Measurements from ENCODE around the gene VASH1.
A peak's percentile ranks its signal among the peaks of the same experiment; 100 is the strongest.

Gene VASH1

DNA sequence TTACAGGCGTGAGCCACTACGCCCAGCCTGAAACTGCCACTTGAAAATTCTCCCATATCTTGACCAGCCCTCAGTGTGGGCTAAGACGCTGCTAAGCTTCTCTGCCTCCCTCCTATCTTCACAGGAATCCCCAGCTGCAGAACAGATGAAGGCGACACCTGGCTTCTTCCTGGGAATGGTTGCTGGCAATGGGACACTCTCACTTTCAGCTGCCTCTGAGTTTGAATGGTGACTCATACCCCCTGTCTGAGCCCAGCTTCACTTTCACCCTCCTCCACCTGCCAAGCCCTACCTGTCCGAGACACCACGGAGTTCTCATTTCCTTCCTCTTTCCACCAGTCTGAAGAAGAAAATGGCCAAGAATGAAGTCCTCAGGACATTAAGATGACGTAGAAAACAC lies 18.3 kb upstream of the VASH1 start:
- DNase-seq (ENCODE audit: low spot score): peak; percentile 17

DNA sequence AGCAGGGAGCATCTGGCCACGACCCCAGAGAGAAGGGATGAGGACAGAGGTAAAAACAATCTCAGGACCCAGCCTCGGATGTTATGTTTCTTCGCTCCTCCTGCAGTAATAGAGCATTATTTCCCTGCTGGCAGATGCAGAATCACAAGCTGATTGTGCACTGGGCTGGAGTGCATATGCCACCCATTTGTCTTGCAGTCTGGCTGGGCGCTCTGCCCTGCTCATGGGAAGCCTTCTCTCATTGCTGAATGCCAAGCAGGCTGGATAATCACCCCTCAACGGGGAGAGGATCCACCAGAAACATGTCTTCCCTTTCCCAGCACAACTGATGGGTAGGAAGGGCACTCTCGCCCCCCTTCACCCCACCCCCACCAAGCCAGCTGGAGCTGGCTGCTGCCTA lies 8.5 kb upstream of the VASH1 start:
- DNase-seq (ENCODE audit: low spot score): no peak

DNA sequence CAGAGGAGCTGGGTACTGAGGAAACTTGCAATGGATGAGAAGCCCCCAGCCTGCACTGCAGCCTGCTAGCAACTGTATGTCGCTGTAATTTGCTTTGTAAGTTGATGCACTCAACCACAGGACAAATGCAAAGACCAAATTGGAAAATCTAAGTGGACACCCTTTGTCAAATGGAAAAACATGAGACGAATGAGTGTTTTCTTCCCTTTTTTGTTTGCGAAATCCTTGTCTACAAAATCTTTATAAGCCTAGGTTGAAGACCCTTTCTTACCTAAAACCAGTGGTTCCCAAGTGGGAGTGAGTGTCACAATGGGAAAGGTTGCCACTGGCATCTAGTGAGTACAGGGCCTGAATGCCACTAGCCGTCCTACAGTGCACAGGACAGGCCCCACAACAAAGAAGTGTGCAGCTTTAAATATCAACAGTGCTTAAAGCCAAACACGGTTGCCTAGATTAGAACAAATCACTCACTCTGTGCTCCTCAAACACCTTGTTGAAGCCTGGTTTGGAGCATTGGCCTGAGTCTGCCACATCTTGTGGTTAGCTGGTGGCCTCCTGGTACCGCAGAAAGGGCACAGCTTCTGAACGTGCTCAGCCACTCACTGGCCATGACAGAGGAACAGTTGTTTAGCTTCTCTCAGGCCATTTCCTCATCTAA lies 7.6 kb upstream of the VASH1 start:
- no peak for DNase-seq (ENCODE audit: low spot score)

DNA sequence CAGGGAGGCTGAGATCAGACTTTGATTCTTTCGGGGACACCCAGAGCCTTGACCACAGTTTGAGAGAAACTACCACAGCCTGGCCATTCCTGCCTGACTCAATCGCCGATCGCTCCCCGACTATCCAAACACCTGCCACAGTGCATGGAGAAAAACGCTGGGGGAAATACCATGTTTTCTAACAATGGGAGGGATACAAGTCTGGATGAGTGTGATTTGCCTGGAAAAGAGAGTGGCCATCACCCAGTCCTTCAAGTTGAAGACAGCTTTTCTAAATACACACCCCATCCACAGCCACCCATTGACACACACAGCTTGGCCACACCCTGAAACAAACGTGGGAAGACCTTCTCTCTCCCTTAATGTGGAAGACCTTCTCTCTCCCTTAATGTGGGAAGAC lies 6.7 kb upstream of the VASH1 start:
- DNase-seq (ENCODE audit: low spot score): no peak

DNA sequence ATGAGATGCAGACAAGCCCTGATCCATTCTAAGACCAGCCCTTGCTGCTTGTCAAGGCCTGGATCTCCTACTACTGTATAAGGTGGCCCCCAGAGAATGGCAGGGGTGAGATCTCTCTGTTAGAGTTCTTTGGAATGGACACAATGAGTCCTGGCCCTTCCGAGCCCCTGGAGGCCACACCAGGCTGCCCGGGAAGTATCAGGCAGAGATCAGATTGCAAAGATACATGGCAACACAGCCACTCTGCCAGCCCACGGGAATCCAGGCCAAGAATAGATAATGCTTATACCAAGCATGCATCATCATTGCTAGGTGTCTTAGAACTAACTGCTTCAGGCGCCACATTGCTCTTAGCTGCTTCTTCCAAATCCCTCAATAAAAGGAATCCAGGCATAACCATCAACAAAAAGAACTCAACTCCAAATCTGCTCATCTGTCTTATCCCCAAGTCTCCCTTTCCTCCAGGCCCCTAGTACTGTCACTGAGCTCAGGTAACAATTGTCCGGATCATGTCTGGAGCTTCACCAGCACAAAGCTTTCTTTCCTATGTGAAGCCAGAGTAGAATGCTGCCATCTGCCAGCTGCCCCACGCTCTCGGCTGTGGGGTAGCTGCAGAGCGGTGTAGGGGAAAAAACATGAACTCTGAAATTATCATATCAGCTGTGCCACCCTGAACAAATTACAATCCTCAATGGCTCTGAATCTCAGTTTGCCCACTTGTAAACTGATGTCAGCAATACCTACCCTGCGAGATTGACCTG lies 5.5 kb upstream of the VASH1 start:
- DNase-seq (ENCODE audit: low spot score): no peak

DNA sequence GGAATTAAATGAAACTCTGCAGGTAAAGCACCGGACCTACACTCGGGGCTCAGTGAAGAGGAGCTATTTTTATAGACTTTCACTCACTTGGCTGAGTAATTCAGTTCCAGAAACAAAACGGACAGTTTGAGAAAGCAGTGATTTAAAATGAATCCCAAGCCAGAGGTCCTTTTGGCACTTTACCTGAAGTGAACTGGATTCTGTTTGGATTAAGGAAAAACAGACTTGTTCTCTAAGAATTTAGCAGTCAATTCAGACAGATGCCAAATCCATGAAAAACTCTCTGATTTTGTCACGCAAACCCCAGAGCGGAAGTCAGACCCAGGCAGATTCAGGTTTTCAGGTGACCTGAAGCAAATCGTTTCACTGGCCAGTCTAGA lies 4.9 kb upstream of the VASH1 start:
- no peak for DNase-seq (ENCODE audit: low spot score)

DNA sequence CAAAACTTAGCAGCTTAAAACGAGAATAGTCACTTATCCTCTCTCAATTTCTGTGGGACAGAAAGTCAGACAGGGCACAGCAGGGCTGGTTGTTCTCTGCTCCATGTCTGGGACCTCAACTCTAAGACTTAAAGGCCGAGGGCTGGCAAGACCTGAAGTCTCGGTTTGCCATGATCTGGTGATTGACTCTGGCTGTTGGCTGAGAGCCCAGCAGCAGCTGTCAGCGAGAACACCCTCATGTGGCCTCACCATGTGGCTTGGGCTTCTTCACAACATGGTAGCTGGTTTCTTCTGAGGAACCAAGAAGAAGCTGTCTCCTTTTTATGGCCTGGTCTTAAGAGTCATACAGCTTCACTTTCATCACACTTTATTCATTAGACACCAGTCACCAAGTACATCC lies 1.7 kb upstream of the VASH1 start:
- no peak for DNase-seq (ENCODE audit: low spot score)

DNA sequence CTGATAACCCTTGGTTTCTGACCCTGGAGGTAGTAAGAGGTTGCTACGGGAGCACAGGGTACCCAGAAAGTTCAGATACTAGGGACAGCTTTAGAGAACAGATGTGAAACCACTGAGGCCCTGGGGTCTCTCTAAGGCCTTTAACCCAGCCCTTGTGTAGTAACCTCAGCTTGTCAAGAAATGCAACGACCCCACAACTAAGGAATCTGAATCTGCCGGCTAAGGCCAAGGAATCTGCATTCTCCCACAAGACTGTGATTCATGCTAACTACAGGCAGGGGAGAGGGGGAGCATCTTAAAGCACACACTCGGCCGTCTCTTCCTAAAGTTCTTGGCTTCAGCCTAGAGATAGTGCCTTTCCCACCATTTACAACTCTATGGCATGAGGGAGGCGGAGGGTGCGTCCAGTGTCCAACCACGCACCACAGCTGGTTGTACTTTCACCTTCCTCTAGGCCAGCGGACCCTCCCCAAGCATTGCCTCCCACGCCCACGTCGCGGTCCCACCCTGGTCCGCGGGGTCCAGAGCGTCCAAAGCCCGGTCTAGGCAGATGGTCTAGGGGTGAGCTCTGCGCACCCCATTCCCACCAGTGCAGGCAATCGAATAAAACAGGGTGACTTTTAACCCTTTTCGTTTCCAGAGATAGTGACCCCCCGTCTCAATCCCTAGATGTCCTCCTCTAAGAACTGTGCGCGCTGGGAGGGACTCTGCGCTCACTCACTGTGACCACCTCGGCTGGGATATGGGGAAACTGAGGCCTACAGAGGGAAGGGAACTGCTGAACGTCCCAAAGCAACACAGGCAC lies 735 bp upstream of the VASH1 start:
- DNase-seq (ENCODE audit: low spot score): no peak

DNA sequence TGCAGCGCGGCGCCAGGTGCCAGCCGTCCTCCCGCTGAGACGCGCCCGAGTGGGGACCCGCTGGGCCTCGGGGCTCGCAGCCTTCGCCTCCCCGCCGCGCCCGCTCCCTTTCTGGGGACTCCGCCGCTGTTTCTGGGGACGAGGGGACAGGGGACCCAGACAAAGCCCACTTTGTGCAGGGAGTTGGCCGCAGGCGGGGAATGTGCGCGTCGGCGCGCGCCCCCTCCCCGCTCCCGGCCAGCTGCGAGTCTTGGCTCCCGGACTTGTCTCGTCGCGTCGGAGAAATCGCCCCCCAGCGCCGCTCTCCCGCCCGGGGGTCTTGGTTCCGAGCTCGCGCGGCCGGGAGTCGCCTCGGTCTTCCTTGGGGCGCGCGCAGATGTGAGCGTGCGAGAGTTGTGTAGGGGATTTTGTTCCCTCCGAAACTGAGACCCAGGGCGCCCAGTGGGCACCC lies 717 bp downstream of the VASH1 start:
- no peak for DNase-seq (ENCODE audit: low spot score)

DNA sequence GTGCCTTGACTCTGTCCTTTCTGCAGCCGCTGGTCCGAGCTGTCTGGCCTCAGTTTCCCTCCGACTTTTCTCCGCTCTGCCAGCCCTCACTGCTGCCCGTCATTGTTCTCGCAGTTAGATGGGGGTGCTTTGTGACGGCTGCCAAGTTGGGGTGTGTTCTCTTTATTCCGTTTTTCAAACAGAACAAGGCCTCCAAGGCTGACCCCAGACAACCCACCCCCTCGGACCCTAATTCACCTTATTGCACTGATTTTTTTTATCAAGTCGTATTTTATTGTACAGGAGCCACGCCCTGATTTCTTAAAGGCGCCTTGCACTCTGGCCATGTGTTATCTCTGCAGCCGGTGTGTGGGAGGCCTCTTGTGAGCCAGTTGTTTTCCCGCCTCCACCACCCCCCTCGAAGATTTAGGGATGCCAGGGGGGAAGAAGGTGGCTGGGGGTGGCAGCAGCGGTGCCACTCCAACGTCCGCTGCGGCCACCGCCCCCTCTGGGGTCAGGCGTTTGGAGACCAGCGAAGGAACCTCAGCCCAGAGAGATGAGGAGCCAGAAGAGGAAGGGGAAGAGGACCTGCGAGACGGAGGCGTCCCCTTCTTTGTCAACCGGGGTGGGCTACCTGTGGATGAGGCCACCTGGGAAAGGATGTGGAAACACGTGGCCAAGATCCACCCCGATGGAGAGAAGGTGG lies 1.3 kb downstream of the VASH1 start:
- DNase-seq (ENCODE audit: low spot score): no peak

DNA sequence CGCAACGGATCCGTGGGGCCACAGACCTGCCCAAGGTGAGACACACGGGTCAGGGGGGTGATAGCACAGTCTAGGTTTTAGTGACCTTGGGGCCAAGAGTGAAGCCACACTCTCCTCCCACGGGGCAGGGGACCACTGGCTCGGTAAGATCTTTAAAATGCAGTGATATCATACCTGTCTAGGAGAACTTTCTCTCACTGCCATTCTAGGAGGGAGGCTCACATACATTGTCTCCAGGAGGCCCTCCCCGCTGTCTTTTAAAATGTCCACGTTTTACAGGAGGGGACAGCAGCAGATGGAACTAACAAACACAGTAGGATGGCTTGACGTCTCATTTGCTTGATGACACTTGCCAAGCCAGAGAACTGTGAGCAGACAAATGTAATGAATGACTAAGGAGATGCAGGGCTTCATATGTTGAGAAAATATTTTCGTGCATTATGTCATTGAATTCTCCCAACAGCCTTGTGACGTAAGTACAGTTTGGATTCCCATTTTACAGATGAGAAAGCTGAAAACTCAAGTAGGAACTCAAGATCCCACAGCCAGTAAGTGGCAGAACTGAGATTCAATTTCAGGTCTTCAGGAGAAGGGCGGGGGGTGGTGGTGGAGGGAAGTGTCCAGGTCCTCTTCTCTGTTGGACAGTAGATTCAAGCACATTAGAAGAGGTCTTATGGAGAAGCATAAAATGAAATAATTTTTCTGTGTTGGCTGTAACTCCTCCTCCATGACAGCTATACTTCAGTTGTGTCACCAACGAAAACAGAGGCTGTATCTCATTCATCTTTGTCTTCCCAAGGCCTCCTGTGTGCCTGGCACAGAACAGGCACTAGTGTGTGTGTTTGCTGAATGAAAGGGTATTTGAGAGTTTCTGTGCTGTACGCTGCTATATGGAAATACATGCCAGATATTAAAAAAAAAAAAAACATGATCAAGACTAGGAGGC lies 2.1 kb downstream of the VASH1 start:
- DNase-seq (ENCODE audit: low spot score): no peak

DNA sequence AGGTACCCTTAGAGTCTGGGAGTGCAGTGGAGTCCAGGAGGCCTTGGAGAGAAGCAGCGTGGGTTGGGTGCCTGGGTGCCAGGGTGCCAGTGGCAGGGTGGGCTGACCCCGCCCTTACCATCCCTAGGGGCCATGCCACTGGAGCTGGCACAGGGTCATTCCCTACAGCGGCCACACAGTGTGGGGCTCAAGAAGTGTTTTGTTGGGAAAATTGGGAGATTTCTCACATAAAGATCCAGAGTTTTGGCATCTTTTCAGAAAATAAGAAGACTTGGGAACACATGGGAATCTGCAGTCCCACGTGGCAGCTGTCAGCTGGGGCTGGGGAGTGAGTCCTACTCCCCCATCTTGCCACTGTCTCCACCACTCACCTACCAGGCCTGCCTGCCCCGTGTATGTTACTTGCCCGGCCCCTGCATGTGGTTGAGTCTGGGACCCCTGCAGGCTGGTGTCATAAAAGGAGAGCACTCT lies 4.2 kb downstream of the VASH1 start:
- DNase-seq (ENCODE audit: low spot score): no peak

DNA sequence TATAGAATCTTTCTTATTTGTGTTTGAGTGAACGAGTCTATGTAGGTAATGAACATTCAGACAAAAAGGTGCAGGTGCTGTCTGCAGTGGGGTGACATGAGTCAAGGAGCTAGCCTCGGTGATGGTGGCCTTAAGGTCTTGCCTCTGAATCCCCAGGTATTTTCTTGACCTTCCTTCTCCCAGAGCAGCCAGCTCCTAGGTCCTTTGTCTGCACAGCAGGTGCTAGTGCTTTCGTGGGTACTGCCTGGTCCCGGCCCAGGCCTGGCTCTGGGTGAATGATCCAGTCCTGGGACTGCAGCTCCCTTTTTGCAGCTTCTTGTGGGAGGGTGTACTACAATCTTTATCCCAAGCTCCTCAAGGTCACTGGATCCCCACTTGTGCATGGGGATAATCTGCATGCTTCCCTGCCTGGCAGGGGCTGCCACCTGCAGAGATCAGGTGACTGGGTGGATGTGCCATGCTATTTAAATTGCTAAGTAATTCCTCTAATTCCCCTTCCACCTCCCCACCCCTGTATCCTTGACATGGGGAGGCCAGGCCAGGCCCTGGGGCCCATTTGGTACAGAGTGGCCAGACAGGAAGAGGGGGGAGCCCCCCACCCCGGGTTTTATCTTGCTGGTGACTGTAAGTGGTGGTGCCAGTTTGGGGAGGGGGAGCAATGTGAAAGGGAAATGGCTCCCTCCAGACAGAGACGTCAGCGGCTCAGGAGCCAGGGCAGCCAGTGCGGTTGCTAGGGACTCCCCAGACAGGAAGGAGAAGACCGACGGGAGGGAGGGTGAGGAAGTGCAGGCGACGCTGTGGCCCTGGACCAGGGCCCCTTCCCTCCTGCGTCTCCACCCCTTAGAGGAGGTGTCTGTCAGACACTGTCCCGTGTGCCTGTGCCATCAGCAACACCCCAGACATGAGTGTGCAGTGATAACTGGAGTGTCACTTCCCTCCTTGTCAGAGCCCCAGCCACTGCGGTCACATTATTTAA lies 6.7 kb downstream of the VASH1 start:
- DNase-seq (ENCODE audit: low spot score): peak; percentile 25

DNA sequence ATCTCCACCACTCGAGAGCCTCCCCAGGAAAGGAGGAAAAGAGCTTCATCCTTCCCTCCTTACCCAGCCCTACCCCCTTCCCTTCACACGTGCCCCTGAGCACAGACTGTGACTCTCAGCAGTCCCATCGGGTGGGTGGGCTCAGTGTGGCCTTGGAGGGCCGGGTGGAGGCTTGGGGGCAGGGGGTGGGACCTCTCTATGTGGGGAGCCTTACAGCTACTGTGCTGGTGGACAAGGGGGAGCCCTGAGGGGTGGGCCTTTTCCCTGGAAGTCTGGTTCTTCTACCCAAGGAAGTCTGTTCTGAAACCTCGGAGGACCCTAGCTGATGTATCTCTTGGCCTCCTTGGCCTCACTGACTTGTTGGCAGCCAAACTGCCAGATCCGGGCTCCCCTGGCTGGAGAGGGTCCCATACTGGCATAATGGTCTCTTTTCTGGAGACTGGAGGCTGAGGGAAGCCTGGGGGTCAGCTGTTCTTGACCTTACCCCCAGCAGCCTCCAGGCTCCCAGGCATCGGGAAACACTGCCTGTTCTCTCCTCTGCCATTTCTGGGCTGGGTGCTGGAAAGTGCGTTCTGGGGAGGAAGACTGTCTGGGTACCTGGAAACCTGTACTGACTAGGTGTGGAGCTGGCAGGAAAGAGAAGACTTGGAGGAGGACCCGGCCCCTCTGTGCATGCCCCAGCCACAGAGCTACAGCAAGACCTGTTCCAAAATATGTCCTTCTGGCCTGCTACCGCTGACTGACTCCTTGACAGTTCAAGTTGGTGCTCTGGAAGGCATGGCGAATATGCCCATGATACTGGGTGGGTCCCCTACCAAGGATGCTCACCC lies 7.6 kb downstream of the VASH1 start:
- no peak for DNase-seq (ENCODE audit: low spot score)

DNA sequence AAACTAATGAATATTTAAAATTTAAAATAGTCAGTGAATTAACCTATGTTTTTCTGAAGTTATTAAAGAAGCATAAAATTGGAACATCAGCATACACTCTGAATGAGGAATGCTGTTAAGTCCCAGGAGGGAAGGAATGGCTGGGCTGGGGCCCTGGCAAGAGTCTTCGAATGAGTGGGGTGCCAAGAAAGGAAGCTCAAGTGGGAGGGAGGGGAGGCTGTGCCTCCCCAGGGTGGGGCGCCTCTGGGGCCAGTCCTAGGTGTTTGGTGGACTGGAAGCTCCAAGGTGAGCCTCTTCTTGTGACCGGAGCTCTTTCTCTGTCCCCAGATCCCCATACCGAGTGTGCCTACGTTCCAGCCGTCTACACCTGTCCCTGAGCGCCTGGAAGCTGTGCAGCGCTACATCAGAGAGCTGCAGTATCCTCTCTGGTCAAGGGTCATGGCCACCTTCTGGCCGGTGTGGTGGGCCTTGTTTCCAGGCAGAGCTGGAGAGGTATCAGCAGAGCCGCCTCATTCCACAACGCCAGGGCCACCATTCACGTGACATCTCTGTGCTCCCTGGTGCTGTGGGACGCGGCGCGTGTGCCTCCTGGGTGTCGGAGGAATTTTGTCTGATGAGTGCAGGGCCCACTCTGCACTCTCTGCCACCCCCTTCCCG lies 8.5 kb downstream of the VASH1 start:
- no peak for DNase-seq (ENCODE audit: low spot score)

DNA sequence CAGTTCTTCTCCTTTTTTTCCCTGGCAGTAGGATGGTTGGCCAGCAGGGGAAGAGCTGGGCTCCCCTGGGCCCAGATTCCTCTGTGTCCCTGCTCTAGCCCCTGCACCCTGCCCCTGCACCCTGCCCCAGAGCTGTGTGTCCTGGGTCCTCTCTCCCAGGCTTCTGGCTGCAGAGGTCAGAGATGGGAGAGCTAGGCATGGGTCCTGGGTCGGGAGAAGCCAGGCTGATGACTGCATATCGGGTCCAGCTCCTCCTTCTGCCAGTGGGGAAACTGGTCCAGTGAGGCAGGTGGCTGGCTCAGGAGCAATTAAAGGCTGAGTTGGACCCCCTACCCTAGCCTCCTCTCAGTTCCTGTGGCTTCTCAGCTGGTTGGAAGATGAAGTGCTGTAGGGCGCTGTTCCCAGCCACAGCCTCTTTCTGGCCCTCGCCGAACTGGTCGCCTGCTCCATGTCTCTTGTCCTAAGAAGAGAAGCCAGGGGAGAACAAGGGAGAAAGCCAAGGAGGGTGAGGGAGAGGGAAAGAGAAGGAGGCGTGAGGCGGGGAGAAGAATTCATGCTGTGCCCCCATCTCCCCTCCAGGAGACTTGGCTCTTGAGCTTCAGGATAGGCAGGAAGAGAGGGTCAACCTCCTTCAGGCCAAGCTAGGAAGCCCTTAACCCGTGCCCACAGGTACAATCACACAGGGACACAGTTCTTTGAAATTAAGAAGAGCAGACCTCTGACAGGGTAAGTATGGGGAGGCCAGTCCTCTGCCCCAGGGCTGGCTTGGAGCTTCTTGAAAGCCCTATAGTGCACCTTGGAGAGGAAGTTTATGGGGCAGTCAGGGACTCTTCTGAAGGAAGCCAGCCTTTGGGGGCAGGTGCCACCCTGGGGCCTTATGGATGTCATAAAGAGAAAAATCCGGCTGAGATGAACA lies 9.5 kb downstream of the VASH1 start:
- no peak for DNase-seq (ENCODE audit: low spot score)

DNA sequence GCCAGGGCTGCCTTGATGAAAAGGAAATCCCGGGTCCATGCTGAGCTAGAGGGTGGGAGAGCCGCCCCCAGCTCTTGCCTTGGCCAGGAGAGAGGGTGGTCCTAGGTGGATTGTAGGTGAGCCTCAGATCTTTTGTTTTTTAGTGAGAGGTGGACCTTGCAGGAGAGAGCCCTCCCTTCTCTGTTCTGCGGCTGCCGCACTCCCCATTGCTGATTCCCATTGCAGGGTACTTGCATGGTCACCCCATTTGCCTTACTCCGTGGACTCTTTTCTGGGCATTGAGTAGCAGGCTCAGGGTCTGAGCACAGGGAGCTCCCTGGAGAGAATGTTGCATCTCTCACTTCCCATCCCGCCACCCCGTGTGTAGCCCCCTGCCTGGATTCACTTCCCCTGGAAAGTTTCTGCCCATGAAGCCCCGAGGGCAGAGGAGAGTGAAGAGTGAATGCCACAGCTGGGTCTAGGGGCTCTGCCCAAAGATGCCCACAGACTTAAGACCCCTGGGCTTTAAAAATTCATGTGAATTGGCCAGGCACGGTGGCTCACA lies 10.2 kb downstream of the VASH1 start:
- no peak for DNase-seq (ENCODE audit: low spot score)

Measured in kidney tubule cell (primary cell).